HepG2 (cell line): ENCODE results near the gene SPINDOC. TPM values are rescaled to one million over a fixed set of nuclear protein-coding genes. Genes with fewer than 3 reads are reported as not detected.

Experiments
- ARID2 ChIP-seq: sonication (generic); formaldehyde crosslinking; IDR thresholded peaks from 2 replicates; pipeline ENCODE4 v1.8.1; 2022; ENCODE audit warnings: mild to moderate bottlenecking, missing genetic modification reagents, borderline replicate concordance
- BRD4 ChIP-seq: sonication (generic); formaldehyde crosslinking; IDR thresholded peaks from 2 replicates; pipeline ENCODE4 v1.4.0; 2020; ENCODE audit warnings: missing genetic modification reagents
- DNMT3B ChIP-seq: conservative IDR thresholded peaks from 2 replicates; pipeline ENCODE4 v1.6.1; 2016; ENCODE audit warnings: missing biosample characterization, control low read depth
- HMG20A ChIP-seq: IDR thresholded peaks from 2 replicates; pipeline ENCODE4 v1.6.1; 2016; ENCODE audit warnings: borderline replicate concordance
- JARID2 ChIP-seq: sonication (generic); formaldehyde crosslinking; IDR thresholded peaks from 2 replicates; pipeline ENCODE4 v1.8.1; 2023; ENCODE audit warnings: missing genetic modification reagents, inconsistent platforms; ENCODE audit not compliant: insufficient replicate concordance
- MBD4 ChIP-seq: IDR thresholded peaks from 2 replicates; pipeline ENCODE4 v1.6.1; 2012; ENCODE audit warnings: low read length, inconsistent platforms, borderline replicate concordance
- MTF2 ChIP-seq: sonication (generic); formaldehyde crosslinking; IDR thresholded peaks from 2 replicates; pipeline ENCODE4 v1.5.0; 2020; ENCODE audit warnings: missing genetic modification reagents, borderline replicate concordance
- PCBP2 ChIP-seq: fragments of 200-400 bp; formaldehyde crosslinking; optimal IDR thresholded peaks from 2 replicates; pipeline ENCODE3; 2018; ENCODE audit warnings: low read length, low read depth; ENCODE audit not compliant: poor library complexity, severe bottlenecking
- PHF20 ChIP-seq: sonication (generic); formaldehyde crosslinking; IDR thresholded peaks from 2 replicates; pipeline ENCODE4 v1.5.0; 2020; ENCODE audit warnings: mild to moderate bottlenecking, missing genetic modification reagents
- RARG ChIP-seq: sonication (generic); formaldehyde crosslinking; IDR thresholded peaks from 2 replicates; pipeline ENCODE4 v1.4.0; 2020; ENCODE audit warnings: low read depth, mild to moderate bottlenecking, missing genetic modification reagents
- RXRA ChIP-seq: sonication (generic); formaldehyde crosslinking; IDR thresholded peaks from 2 replicates; pipeline ENCODE4 v1.5.1; 2020; ENCODE audit warnings: missing genetic modification reagents
- SAFB2 ChIP-seq: sonication (generic); formaldehyde crosslinking; IDR thresholded peaks from 2 replicates; pipeline ENCODE4 v1.5.1; 2020; ENCODE audit warnings: missing genetic modification reagents, low read depth, mild to moderate bottlenecking, borderline replicate concordance
- SALL1 ChIP-seq: sonication (generic); formaldehyde crosslinking; IDR thresholded peaks from 2 replicates; pipeline ENCODE4 v1.8.0; 2022; ENCODE audit warnings: mild to moderate bottlenecking, missing genetic modification reagents
- SIN3A ChIP-seq: IDR thresholded peaks from 2 replicates; pipeline ENCODE4 v1.6.1; 2011; ENCODE audit warnings: low read depth, mild to moderate bottlenecking, control low read depth, low read length, borderline replicate concordance
- ZBTB44 ChIP-seq: sonication (generic); formaldehyde crosslinking; IDR thresholded peaks from 2 replicates; pipeline ENCODE4 v1.4.0; 2020; ENCODE audit warnings: missing genetic modification reagents
- ZNF30 ChIP-seq: sonication (generic); formaldehyde crosslinking; IDR thresholded peaks from 2 replicates; pipeline ENCODE4 v1.5.0; 2020; ENCODE audit warnings: mild to moderate bottlenecking, missing genetic modification reagents
- ZNF383 ChIP-seq: sonication (generic); formaldehyde crosslinking; IDR thresholded peaks from 2 replicates; pipeline ENCODE4 v1.4.0; 2020; ENCODE audit warnings: missing genetic modification reagents, mild to moderate bottlenecking, borderline replicate concordance
- ZNF607 ChIP-seq: sonication (generic); formaldehyde crosslinking; IDR thresholded peaks from 2 replicates; pipeline ENCODE4 v1.5.1; 2020; ENCODE audit warnings: missing genetic modification reagents, mild to moderate bottlenecking, borderline replicate concordance
- ZNF776 ChIP-seq: sonication (generic); formaldehyde crosslinking; IDR thresholded peaks from 2 replicates; pipeline ENCODE4 v1.4.0; 2020; ENCODE audit warnings: mild to moderate bottlenecking, missing genetic modification reagents
- ZNF883 ChIP-seq: sonication (generic); formaldehyde crosslinking; IDR thresholded peaks from 2 replicates; pipeline ENCODE4 v1.5.1; 2020; ENCODE audit warnings: mild to moderate bottlenecking, missing genetic modification reagents; ENCODE audit errors: not compliant biosample characterization
- ZSCAN25 ChIP-seq: sonication (generic); formaldehyde crosslinking; IDR thresholded peaks from 2 replicates; pipeline ENCODE4 v1.8.0; 2022; ENCODE audit warnings: mild to moderate bottlenecking, missing genetic modification reagents
- polyA plus RNA-seq, 8 experiments: library from polyadenylated mRNA; depleted of rRNA in 3 of 8; stranded (reverse) in 7 of 8; unstranded in 1 of 8; fragments of >200 nt; fragmentation: Illumina TruSeq in 4 of 8; extraction: Trizol in 4 of 8; gene quantifications; 2 replicates each; pipeline versions ENCODE4 v1.2.1 to v1.2.3, GENCODE V29; 2011 to 2016; ENCODE audit warnings: low read depth in 4 of 8, missing spikeins in 1 of 8, mixed read lengths in 1 of 8; ENCODE audit not compliant: insufficient read depth in 1 of 8
- total RNA-seq, 5 experiments: library from RNA; depleted of rRNA; stranded (reverse); fragments of >200 nt; fragmentation: Illumina TruSeq; extraction: Trizol; gene quantifications; 2 replicates each; pipeline ENCODE4 v1.2.3, GENCODE V29; 2016; ENCODE audit warnings: low read depth in 1 of 5
- TF ChIP-seq, protein P1 (sequence below): sonication (generic); formaldehyde crosslinking; IDR thresholded peaks from 2 replicates; pipeline ENCODE4 v1.4.0; 2020; ENCODE audit warnings: missing genetic modification reagents, borderline replicate concordance
- TF ChIP-seq, protein P2 (sequence below): sonication (generic); formaldehyde crosslinking; IDR thresholded peaks from 2 replicates; pipeline ENCODE4 v1.8.0; 2022; ENCODE audit warnings: mild to moderate bottlenecking, missing genetic modification reagents, moderate library complexity

SPINDOC gene
- total and polyA plus RNA-seq, 2 of the 13 experiments (the other 11 are each of a cell fraction or from before 2014, with no cell fraction given), result 21.4 to 29.9 TPM

DNA sequence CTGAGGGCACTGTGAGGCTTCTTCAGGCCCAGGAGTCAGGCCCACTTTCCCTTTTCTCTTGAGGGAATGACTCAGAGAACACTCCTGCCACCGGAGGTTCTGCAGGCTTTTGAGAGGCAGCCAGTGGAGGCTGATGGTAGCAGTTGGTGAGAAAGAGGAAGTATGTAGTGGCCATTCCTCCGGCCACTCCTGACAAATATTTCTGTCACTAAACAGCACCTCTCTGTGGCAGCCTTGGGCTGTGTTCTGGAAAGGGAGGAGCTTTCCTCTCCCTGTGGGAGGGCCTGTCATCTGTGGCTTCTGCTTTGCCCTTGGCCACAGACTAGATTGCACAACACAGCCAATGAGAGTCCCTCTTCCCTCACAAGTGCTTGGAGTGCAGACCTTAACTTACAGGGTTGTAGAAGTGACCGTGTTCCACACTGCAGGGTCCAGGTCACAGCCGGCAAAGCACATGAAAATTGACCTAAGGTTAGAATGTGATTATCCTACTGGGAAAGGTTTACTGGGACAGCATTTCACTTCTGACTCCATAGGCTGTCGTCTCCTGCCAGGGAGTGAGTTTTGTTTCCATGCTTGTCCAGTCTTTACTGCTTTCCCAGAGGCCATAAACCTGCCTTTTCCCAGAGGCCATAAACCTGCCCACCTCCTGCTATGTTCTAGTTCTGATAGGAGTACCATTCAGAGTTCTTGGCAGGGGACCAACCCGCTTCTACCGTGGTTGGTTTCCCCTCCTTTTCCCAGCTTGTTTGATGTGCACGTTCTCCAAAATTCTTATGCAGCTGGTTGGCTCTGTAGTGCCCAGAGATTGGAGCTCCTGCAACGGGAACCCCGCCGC lies 58.9 kb downstream of the SPINDOC start (continued):
- TF ChIP-seq, protein P1, sequence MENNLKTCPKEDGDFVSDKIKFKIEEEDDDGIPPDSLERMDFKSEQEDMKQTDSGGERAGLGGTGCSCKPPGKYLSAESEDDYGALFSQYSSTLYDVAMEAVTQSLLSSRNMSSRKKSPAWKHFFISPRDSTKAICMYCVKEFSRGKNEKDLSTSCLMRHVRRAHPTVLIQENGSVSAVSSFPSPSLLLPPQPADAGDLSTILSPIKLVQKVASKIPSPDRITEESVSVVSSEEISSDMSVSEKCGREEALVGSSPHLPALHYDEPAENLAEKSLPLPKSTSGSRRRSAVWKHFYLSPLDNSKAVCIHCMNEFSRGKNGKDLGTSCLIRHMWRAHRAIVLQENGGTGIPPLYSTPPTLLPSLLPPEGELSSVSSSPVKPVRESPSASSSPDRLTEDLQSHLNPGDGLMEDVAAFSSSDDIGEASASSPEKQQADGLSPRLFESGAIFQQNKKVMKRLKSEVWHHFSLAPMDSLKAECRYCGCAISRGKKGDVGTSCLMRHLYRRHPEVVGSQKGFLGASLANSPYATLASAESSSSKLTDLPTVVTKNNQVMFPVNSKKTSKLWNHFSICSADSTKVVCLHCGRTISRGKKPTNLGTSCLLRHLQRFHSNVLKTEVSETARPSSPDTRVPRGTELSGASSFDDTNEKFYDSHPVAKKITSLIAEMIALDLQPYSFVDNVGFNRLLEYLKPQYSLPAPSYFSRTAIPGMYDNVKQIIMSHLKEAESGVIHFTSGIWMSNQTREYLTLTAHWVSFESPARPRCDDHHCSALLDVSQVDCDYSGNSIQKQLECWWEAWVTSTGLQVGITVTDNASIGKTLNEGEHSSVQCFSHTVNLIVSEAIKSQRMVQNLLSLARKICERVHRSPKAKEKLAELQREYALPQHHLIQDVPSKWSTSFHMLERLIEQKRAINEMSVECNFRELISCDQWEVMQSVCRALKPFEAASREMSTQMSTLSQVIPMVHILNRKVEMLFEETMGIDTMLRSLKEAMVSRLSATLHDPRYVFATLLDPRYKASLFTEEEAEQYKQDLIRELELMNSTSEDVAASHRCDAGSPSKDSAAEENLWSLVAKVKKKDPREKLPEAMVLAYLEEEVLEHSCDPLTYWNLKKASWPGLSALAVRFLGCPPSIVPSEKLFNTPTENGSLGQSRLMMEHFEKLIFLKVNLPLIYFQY (CRISPR knock-in tag), result 0 out of 2 replicates have a peak, but pooled peaks have one; percentile 53
- TF ChIP-seq ZNF607 (CRISPR knock-in tag) (peak; percentile 75; the same call in 1 of the 2 replicates), DNMT3B (CRISPR knock-in tag) (no peak), MTF2 (CRISPR knock-in tag) (no peak), ARID2 (CRISPR knock-in tag) (peak; percentile 57; the same call in 1 of the 2 replicates), ZSCAN25 (CRISPR knock-in tag) (peak; percentile 47; the same call in 1 of the 2 replicates), JARID2 (no peak), BRD4 (CRISPR knock-in tag) (no peak), ZNF383 (CRISPR knock-in tag) (no peak), SIN3A (no peak), SALL1 (CRISPR knock-in tag) (peak; percentile 86), HMG20A (CRISPR knock-in tag) (peak; percentile 65; the same call in 1 of the 2 replicates), PHF20 (CRISPR knock-in tag) (no peak; the same call in 1 of the 2 replicates), SAFB2 (CRISPR knock-in tag) (no peak; the same call in 1 of the 2 replicates), ZBTB44 (CRISPR knock-in tag) (peak; percentile 72; the same call in 1 of the 2 replicates), ZNF776 (CRISPR knock-in tag) (no peak), RXRA (CRISPR knock-in tag) (peak; percentile 58; the same call in 1 of the 2 replicates), ZNF30 (no peak), PCBP2 (no peak), MBD4 (no peak), ZNF883 (CRISPR knock-in tag) (no peak), RARG (no peak)
- TF ChIP-seq, protein P2, sequence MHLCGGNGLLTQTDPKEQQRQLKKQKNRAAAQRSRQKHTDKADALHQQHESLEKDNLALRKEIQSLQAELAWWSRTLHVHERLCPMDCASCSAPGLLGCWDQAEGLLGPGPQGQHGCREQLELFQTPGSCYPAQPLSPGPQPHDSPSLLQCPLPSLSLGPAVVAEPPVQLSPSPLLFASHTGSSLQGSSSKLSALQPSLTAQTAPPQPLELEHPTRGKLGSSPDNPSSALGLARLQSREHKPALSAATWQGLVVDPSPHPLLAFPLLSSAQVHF (CRISPR knock-in tag), result no peak
